Measurements from ENCODE around the gene CDC7. TPM values are rescaled to one million over a fixed set of nuclear protein-coding genes. Genes with fewer than 3 reads are reported as not detected.

Gene CDC7
- total and polyA plus RNA-seq, 2 of the 13 experiments (the other 11 are each of a cell fraction or from before 2014, with no cell fraction given) = 2.5 to 12.6 TPM

- Histone ChIP-seq H3K79me2 (ENCODE audit: insufficient read depth, low read length) (no peaks in the 10 kb centered on the region), H2AFZ (ENCODE audit: low read length) (no peak overlapping the region), H3K36me3 (replicated peaks in 1 of 2; ENCODE audit: control insufficient read depth in 1 of 2, insufficient read depth in 2 of 2, low read length in 2 of 2) (no peaks in the 10 kb centered on the region), H3K4me3 (replicated peaks in 1 of 3; ENCODE audit: insufficient read depth in 1 of 3, low read depth in 2 of 3, low read length in 3 of 3) (no peak overlapping the region), H3K4me2 (ENCODE audit: low read depth, low read length) (no peak overlapping the region), H3K27me3 (ENCODE audit: control insufficient read depth in 1 of 2, insufficient read depth in 2 of 2, low read length in 2 of 2) (no peaks in the 10 kb centered on the region), H3K9me3 (ENCODE audit: low read length) (no peaks in the 10 kb centered on the region), H3K4me1 (ENCODE audit: insufficient read depth, low read length) (peaks cover 5% of the 10 kb centered on the region; the same call in 1 of the 2 replicates), H4K20me1 (ENCODE audit: insufficient read depth, low read length) (no peaks in the 10 kb centered on the region), H3K27ac (ENCODE audit: extremely low read length, insufficient read depth, low read length) (no peak overlapping the region), H3K9ac (ENCODE audit: insufficient read depth, low read depth, low read length) (no peak overlapping the region)
- TF ChIP-seq RARA (CRISPR knock-in tag; IDR thresholded peaks at IDR 0.05) (no peak), ZNF530 (CRISPR knock-in tag; IDR thresholded peaks at IDR 0.05; ENCODE audit: low read depth) (no peak), DPF2 (CRISPR knock-in tag; IDR thresholded peaks at IDR 0.05; ENCODE audit: borderline replicate concordance, low read depth) (no peak), ZNF652 (CRISPR knock-in tag; IDR thresholded peaks at IDR 0.05; ENCODE audit: borderline replicate concordance, low read depth) (no peak), NR2F1 (CRISPR knock-in tag; IDR thresholded peaks at IDR 0.05) (no peak), ZFYVE20 (CRISPR knock-in tag; IDR thresholded peaks at IDR 0.05; ENCODE audit: borderline replicate concordance, low read depth) (no peak), MBNL3 (CRISPR knock-in tag; conservative IDR thresholded peaks at IDR 0.05) (no peak), ZNF44 (CRISPR knock-in tag; IDR thresholded peaks at IDR 0.05) (no peak), ZNF781 (CRISPR knock-in tag; IDR thresholded peaks at IDR 0.05; ENCODE audit: borderline replicate concordance, not compliant biosample characterization) (no peak), MEIS2 (CRISPR knock-in tag; IDR thresholded peaks at IDR 0.05) (no peak), ONECUT2 (CRISPR knock-in tag; IDR thresholded peaks at IDR 0.05) (no peak), FOXA3 (CRISPR knock-in tag; IDR thresholded peaks at IDR 0.05) (no peak), RBM22 (optimal IDR thresholded peaks at IDR 0.05; ENCODE audit: low read length) (no peak), ADNP (CRISPR knock-in tag; IDR thresholded peaks at IDR 0.05) (no peak), ZSCAN31 (CRISPR knock-in tag; IDR thresholded peaks at IDR 0.05; ENCODE audit: low read depth) (no peak)
- TF ChIP-seq, protein P1, sequence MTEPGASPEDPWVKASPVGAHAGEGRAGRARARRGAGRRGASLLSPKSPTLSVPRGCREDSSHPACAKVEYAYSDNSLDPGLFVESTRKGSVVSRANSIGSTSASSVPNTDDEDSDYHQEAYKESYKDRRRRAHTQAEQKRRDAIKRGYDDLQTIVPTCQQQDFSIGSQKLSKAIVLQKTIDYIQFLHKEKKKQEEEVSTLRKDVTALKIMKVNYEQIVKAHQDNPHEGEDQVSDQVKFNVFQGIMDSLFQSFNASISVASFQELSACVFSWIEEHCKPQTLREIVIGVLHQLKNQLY (CRISPR knock-in tag; IDR thresholded peaks at IDR 0.05) = no peak
- in situ Hi-C loops (cut with HindIII; ENCODE audit: extremely low pct_ligation_motif_present, low pct_unique_long_range_greater_than_20kb) (no loop called here), intact Hi-C loops (cut with micrococcal nuclease; ENCODE audit: unreplicated experiment) (loop anchor here (10.0 kb wide), 1 partner anchor 767 kb away; the partner anchor contains the start of genes GLMN and RPAP2)
- CTCF ChIA-PET (ENCODE audit: low intra/inter-chr PET ratio, low total read pairs) = no interaction called here
- ATAC-seq (no peak), FAIRE-seq (no peak), DNase-seq (ENCODE audit: low spot score) (no peak)
- 83% methylated on average over 4 of the region's 4 CpGs for WGBS (ENCODE audit: low lambda C conversion rate)
- POLR2A ChIA-PET = no interaction called here
- BruUV-seq (replicated peaks) = no TSS peak
These were observed 26.7 kb downstream of the CDC7 start for GRCh38 chr1:91527266-91527765.

Measured in HepG2 (cell line).